Hepatocyte (in vitro differentiated cells): Measurements from ENCODE around the gene RIPK4. TPM values are rescaled to one million over a fixed set of nuclear protein-coding genes. Genes with fewer than 3 reads are reported as not detected.

Experiments used
- DNase-seq: peaks from one replicate; pipeline ENCODE4 v3.0.0-alpha.2; 2016; ENCODE audit warnings: low spot score
- H2AFZ ChIP-seq: fragments of 200-600 bp; sonication (generic); 2 replicates; pipeline ENCODE4 v1.6.0; 2016; ENCODE audit warnings: antibody characterized with exemption, mild to moderate bottlenecking
- H3K27ac ChIP-seq: fragments of 200-600 bp; sonication (generic); 2 replicates; pipeline ENCODE4 v1.5.1; 2016; ENCODE audit warnings: mild to moderate bottlenecking
- H3K27me3 ChIP-seq: fragments of 200-600 bp; sonication (generic); 2 replicates; pipeline ENCODE4 v1.6.1; 2016
- H3K36me3 ChIP-seq: fragments of 200-600 bp; sonication (generic); replicated peaks from 2 replicates; pipeline ENCODE4 v1.5.1; 2016; ENCODE audit warnings: low read depth; ENCODE audit not compliant: insufficient read depth
- H3K4me1 ChIP-seq: fragments of 200-600 bp; sonication (generic); 2 replicates; pipeline ENCODE4 v1.5.1; 2016; ENCODE audit warnings: mild to moderate bottlenecking, moderate library complexity; ENCODE audit not compliant: insufficient read depth
- H3K4me2 ChIP-seq: fragments of 200-600 bp; sonication (generic); 2 replicates; pipeline ENCODE4 v1.6.0; 2016
- H3K4me3 ChIP-seq: fragments of 200-600 bp; sonication (generic); 2 replicates; pipeline ENCODE4 v1.5.1; 2016; ENCODE audit warnings: mild to moderate bottlenecking
- H3K79me2 ChIP-seq: fragments of 200-600 bp; sonication (generic); 2 replicates; pipeline ENCODE4 v1.6.0; 2017; ENCODE audit warnings: mild to moderate bottlenecking
- H3K9me2 ChIP-seq: fragments of 200-600 bp; sonication (generic); replicated peaks from 2 replicates; pipeline ENCODE4 v1.6.0; 2017; ENCODE audit warnings: mild to moderate bottlenecking; ENCODE audit not compliant: insufficient read depth
- H3K9me3 ChIP-seq: fragments of 200-600 bp; sonication (generic); 2 replicates; pipeline ENCODE4 v1.5.1; 2016; ENCODE audit warnings: low read depth, mild to moderate bottlenecking
- H4K20me1 ChIP-seq: fragments of 200-600 bp; sonication (generic); 2 replicates; pipeline ENCODE4 v1.6.0; 2016; ENCODE audit warnings: mild to moderate bottlenecking; ENCODE audit not compliant: insufficient read depth, poor library complexity, severe bottlenecking
- CTCF ChIP-seq: fragments of 200-600 bp; sonication (generic); IDR thresholded peaks from 2 replicates; pipeline ENCODE4 v1.5.1; 2016; ENCODE audit warnings: antibody characterized with exemption, mild to moderate bottlenecking; ENCODE audit not compliant: poor library complexity
- EZH2 ChIP-seq: fragments of 200-600 bp; sonication (generic); IDR thresholded peaks from 2 replicates; pipeline ENCODE4 v1.6.1; 2016; ENCODE audit warnings: antibody characterized with exemption, mild to moderate bottlenecking, borderline replicate concordance
- EZH2phosphoT487 ChIP-seq: fragments of 200-600 bp; sonication (generic); IDR thresholded peaks from one replicate; pipeline ENCODE4 v1.6.1; 2018; ENCODE audit warnings: antibody characterized with exemption, mild to moderate bottlenecking, low read depth, moderate library complexity; ENCODE audit not compliant: unreplicated experiment, severe bottlenecking
- WGBS: methylation state at CpG from one replicate; pipeline ENCODE4 v1.1.6; 2016; ENCODE audit warnings: low lambda C conversion rate; ENCODE audit errors: missing lambda C conversion rate; 5-methylcytosine and 5-hydroxymethylcytosine counted together
- polyA plus RNA-seq: library from polyadenylated mRNA; unstranded; fragments of >200 nt; fragmentation: Nextera tagmentation; extraction: Ambion mirVana; gene quantifications from 2 replicates; pipeline ENCODE4 v1.2.1, GENCODE V29; 2016
- total RNA-seq: library from RNA; depleted of rRNA; stranded (reverse); fragments of >200 nt; gene quantifications from 2 replicates; pipeline ENCODE4 v1.2.3, GENCODE V29; 2014

RIPK4 gene
- total and polyA plus RNA-seq, 2 experiments from 2014 or later = 28.1 to 32.8 TPM

GRCh38 chr21:41745026-41745820 is 21.6 kb downstream of the RIPK4 start:
- DNase-seq = no peak
- Histone ChIP-seq H3K79me2 (peaks cover 50% of the 10 kb centered on the region), H3K4me2 (no peak overlapping the region), H3K4me3 (no peak overlapping the region), H3K4me1 (peaks cover 9% of the 10 kb centered on the region), H3K9me2 (no peaks in the 10 kb centered on the region), H3K36me3 (no peaks in the 10 kb centered on the region), H3K9me3 (no peaks in the 10 kb centered on the region), H2AFZ (no peak overlapping the region), H3K27ac (no peak overlapping the region), H3K27me3 (no peaks in the 10 kb centered on the region), H4K20me1 (peaks cover 14% of the 10 kb centered on the region)
- WGBS = 87% methylated on average over 25 of the region's 25 CpGs
- no peak for TF ChIP-seq CTCF
- TF ChIP-seq EZH2phosphoT487 = no peak
- no peak for TF ChIP-seq EZH2

GRCh38 chr21:41744028-41744930 is 22.6 kb downstream of the RIPK4 start:
- Histone ChIP-seq H2AFZ (no peak overlapping the region), H4K20me1 (peaks cover 7% of the 10 kb centered on the region), H3K4me3 (no peak overlapping the region), H3K79me2 (peaks cover 42% of the 10 kb centered on the region), H3K36me3 (no peaks in the 10 kb centered on the region), H3K4me1 (no peaks in the 10 kb centered on the region), H3K27me3 (no peaks in the 10 kb centered on the region), H3K27ac (no peak overlapping the region), H3K9me2 (no peaks in the 10 kb centered on the region), H3K4me2 (no peak overlapping the region), H3K9me3 (no peaks in the 10 kb centered on the region)
- TF ChIP-seq EZH2 = no peak
- no peak for TF ChIP-seq CTCF
- TF ChIP-seq EZH2phosphoT487 = no peak
- no peak for DNase-seq
- 82% methylated on average over 43 of the region's 43 CpGs for WGBS

GRCh38 chr21:41743321-41744027 is 23.4 kb downstream of the RIPK4 start:
- Histone ChIP-seq H3K36me3 (no peaks in the 10 kb centered on the region), H3K4me1 (no peaks in the 10 kb centered on the region), H3K4me3 (no peak overlapping the region), H3K4me2 (no peak overlapping the region), H4K20me1 (no peaks in the 10 kb centered on the region), H3K9me3 (no peaks in the 10 kb centered on the region), H3K27ac (no peak overlapping the region), H3K79me2 (peaks cover 34% of the 10 kb centered on the region), H3K9me2 (no peaks in the 10 kb centered on the region), H3K27me3 (no peaks in the 10 kb centered on the region), H2AFZ (no peak overlapping the region)
- 89% methylated on average over 26 of the region's 26 CpGs for WGBS
- DNase-seq = no peak
- TF ChIP-seq CTCF (no peak), EZH2 (no peak), EZH2phosphoT487 (no peak)
